HG02973 (cell line): Measurements from ENCODE around the gene PPP1R14C.

Experiments
- ATAC-seq: cut with Tn5 transposase; IDR thresholded peaks from one replicate; pipeline ENCODE4 v1.9.1; 2021; ENCODE audit warnings: moderate library complexity; ENCODE audit not compliant: unreplicated experiment

Gene PPP1R14C

GRCh38 chr6:150267686-150268561 is 125.1 kb downstream of the PPP1R14C start:
- no peak for ATAC-seq

- no peak for ATAC-seq
Measured at GRCh38 chr6:150269130-150269856, 126.4 kb downstream of the PPP1R14C start.

DNA sequence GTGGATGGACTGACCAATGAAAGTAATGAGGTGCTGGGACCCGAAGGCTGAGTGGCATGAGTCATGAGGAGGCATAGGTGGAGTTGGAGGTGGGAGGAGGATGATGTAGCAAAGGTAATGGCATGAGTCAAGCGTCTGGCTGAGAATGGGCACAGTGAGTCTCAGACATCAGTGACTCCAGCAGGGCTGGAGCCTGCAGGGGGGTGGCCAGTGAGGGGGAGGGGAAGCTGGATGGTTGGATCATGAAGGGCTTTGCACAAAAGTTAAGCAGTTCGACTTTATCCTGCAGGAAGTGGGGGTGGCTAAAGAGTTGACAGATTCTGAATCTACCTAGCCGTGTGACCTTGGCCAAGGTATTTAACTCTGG is 127.0 kb downstream of the PPP1R14C start:
- no peak for ATAC-seq

DNA sequence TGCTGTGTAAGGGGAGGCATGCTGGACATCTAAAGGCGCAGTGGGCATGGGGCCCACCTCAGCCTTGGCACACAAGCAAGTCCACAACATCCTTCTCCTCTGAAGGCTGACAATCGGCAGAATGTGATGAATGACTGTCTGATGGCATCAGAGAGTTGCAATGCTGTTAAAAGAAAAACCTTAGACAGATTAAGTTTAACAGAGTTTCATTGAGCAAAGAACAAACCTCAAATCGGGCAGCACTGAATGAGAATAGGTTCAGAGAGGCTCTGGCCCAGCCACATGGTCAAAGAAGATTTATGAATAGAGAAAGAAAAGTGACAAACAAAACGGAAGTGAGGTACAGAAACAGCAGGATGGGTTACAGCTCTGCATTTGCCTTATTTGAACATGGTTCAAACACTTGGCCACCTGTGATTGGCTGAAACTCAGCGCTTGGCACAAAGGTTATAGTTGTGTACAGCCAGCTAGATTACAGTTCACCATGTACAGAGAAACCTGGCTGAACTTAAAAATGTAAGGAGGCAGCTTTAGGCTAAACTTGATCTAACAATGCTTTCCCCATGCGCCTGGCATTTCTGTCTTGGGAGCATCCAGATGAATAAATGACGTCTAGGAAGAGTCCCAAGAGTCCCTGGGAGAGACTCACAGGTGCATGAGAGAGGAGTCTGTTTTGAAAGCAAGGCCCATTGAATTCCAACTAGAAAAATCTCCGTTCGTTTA is 127.6 kb downstream of the PPP1R14C start:
- no peak for ATAC-seq

DNA sequence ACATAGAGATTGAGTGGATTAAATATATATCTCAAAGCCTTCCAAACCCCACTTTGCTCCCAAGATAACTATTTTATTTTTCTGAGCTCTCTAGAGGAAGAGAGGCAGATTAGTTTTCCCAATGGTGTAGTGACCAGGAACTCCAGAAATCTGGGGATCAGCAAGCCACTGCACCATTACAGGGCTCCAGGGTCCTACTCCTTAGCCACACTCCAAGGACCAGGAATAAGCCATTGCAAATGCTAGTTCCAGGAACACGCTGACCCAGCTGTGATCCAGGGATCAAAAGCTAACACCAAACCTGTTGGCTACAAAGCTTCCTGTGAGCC is 128.3 kb downstream of the PPP1R14C start:
- no peak for ATAC-seq

GRCh38 chr6:150271501-150272263 is 128.8 kb downstream of the PPP1R14C start:
- no peak for ATAC-seq

DNA sequence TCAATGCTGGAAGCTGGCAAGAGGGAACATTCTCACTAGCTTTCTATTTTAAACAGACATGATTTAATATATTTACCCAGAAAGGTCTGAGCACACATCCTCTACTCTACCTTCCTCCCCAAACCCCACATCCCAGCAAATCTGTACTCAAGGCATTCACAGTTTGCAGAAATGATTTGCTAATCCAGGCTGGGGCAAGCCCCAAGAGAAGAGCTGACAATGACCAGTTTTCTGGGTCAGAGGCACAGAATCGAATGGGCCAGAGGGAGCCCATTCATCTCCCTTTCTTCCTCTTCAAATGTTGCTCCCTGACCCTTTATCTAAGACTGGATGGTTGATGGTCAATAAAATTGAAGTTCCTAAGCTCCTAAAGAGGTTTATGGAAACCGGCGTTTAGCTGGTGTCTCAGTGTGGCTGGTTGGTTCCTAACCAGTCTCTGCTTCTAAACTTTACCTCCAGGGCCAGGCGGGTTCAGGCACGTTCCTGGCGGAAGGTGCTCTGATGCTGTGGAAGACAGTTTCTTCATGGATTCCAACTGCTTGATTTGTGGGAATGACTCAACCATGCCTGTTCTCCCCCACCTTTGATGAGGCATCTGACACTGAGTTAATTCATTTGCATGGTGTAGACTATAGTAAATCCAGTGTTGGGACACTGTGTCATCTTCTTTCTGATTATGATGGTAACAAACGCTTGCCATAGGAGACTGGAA is 129.6 kb downstream of the PPP1R14C start:
- no peak for ATAC-seq

DNA sequence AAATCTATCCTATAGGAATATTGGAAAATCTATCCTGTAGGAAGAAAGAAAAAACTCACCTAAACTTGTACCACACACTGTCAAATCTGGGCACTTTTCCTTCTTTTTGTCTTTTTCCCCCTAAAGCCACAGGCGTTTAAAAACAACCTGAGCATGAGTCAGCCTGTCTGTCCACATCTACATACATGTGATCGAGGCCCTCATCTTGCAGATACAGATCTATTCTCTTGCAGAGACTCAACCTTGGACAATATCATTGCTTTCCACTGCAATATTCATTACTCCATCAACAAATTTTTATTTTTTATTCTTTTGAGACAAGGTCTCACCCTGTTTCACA is 130.1 kb downstream of the PPP1R14C start:
- no peak for ATAC-seq

GRCh38 chr6:150273457-150274309 is 130.8 kb downstream of the PPP1R14C start:
- ATAC-seq, result no peak

DNA sequence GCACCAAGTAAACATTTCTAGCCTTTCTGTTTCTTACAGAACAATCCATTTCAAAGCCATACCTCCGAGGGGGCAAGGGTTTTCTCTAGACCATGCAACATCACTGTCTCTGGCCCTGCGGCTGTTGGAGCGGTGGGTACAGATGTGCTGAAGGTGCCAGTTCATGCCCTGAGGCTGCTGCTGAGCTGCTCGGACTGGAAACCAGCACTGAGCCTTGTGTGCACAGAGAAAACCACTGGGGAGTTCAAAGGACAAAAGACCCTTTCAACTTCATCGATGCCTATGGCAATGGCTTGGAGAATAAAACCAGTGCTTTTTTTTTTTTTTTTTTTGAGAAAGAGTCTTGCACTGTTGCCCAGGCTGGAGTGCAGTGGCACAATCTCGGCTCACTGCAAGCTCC is 132.6 kb downstream of the PPP1R14C start:
- no peak for ATAC-seq

GRCh38 chr6:150276168-150276936 is 133.5 kb downstream of the PPP1R14C start:
- no peak for ATAC-seq

GRCh38 chr6:150276937-150277742 is 134.3 kb downstream of the PPP1R14C start:
- no peak for ATAC-seq

- ATAC-seq, result no peak
Measured at GRCh38 chr6:150279533-150279932, 136.7 kb downstream of the PPP1R14C start.

GRCh38 chr6:150280703-150281102 is 137.9 kb downstream of the PPP1R14C start:
- no peak for ATAC-seq

DNA sequence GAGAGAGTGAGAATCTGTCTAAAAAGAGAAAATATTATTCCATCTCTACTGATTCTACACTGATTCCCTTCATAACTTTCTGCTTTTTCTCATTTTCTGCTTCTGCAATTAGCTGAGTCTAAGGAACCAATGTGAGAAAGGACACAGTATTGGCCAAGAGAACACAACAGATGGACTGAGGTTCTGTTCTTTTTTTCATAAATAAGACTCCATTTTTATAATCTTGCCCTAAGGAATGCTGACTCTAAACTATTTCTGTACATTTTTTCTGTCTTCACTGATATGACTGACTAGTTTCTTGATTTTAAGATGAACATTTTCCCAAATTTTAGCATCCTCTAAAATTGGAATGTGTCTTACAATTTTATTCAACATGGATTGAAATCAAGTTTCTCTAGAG is 138.9 kb downstream of the PPP1R14C start:
- ATAC-seq, result no peak

GRCh38 chr6:150282806-150283205 is 140.0 kb downstream of the PPP1R14C start:
- no peak for ATAC-seq

DNA sequence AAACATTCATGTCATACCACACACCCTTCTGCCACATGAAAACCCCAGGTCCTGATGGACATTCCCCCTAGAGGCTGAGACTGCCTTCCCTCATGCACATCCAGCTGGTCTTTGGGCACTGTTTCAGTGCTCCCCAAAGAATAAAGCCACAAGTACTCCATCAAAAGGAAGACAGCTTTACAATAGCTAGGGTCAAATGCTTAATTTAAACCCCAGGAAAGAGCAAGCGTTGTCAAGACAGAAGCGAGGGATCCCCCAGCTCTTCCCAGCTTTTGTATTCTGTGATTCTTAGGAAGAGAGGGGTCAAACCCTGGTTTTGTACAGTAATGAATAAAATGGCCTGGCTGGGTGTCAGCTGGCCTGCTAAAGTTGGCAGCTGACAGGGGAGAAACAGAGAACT is 143.6 kb downstream of the PPP1R14C start:
- ATAC-seq, result no peak

DNA sequence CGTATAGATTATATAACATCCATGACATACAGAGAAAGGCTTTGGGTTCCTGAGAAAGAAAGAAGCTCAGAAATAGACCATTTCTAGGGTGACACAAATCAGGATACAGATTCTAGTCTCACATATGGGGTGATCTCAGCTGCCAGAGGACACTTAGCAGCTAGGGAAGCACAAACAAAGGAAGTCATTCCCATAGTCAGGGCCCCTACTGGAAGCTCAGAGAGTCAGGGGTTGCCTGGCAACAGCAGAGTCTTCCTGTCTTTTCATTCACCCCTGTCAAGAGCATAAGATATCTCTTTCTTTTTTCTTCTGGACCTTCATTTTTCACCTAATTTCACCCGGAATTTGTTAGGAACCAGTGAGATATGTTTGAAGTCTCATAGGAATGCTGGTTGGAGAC is 144.1 kb downstream of the PPP1R14C start:
- ATAC-seq, result no peak
